ENCODE measurements around the gene RETN.

RETN gene

GRCh38 chr19:7674010-7675005 is 5.5 kb downstream of the RETN start:
- no peak for DNase-seq (ENCODE audit: low spot score)

GRCh38 chr19:7676376-7676775 is 7.5 kb downstream of the RETN start:
- no peak for TF ChIP-seq CTCF (IDR thresholded peaks at IDR 0.05)
- H3K27ac ChIP-seq: no peak overlapping the region
- H3K4me3 ChIP-seq: peak overlapping the region; percentile 7
- DNase-seq (ENCODE audit: low spot score): no peak

More at GRCh38 chr19:7674010-7675005, 5.5 kb downstream of the RETN start:
- Histone ChIP-seq H3K27ac (peak overlapping the region in 1 of 2 donors; percentile 36), H3K4me3 (no peak overlapping the region)
- no peak for TF ChIP-seq CTCF (IDR thresholded peaks at IDR 0.05)

GRCh38 chr19:7676854-7677253 is 8.0 kb downstream of the RETN start, which contains the start of gene MCEMP1:
MCEMP1 (plus strand) TSS chr19:7677090; CDS start chr19:7677121, 31 bp downstream.
- DNase-seq (ENCODE audit: low spot score): no peak
- no peak for TF ChIP-seq CTCF (IDR thresholded peaks at IDR 0.05)
- Histone ChIP-seq H3K4me3 (peak within 1 kb of the TSS; percentile 7), H3K27ac (no peak within 1 kb of the TSS)

- no peak for DNase-seq (ENCODE audit: low spot score)
- no peak overlapping the region for H3K4me3 ChIP-seq
- no peak overlapping the region for H3K27ac ChIP-seq
- no peak for TF ChIP-seq CTCF (IDR thresholded peaks at IDR 0.05)
Measured at GRCh38 chr19:7677669-7678311, 8.9 kb downstream of the RETN start.

DNA sequence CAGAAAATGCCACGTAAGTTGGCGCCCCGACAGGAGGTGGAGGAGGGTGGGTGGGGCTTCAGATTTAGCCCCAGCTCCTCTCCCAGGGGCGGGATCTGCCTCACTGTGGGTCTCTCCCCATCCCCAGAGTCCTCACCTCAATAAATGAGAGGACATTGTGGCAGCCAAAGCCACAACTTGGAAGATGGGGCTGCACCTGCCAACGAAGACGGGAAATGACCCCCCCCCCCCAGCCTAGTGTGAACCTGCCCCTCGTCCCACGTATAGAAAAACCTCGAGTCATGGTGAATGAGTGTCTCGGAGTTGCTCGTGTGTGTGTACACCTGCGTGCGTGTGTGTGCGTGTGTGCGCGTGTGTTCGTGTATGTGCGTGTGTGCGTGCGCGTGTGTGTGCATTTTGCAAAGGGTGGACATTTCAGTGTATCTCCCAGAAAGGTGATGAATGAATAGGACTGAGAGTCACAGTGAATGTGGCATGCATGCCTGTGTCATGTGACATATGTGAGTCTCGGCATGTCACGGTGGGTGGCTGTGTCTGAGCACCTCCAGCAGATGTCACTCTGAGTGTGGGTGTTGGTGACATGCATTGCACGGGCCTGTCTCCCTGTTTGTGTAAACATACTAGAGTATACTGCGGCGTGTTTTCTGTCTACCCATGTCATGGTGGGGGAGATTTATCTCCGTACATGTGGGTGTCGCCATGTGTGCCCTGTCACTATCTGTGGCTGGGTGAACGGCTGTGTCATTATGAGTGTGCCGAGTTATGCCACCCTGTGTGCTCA is 10.3 kb downstream of the RETN start:
- no peak for DNase-seq (ENCODE audit: low spot score)
- Histone ChIP-seq H3K27ac (no peak overlapping the region), H3K4me3 (no peak overlapping the region)
- no peak for TF ChIP-seq CTCF (IDR thresholded peaks at IDR 0.05)

DNA sequence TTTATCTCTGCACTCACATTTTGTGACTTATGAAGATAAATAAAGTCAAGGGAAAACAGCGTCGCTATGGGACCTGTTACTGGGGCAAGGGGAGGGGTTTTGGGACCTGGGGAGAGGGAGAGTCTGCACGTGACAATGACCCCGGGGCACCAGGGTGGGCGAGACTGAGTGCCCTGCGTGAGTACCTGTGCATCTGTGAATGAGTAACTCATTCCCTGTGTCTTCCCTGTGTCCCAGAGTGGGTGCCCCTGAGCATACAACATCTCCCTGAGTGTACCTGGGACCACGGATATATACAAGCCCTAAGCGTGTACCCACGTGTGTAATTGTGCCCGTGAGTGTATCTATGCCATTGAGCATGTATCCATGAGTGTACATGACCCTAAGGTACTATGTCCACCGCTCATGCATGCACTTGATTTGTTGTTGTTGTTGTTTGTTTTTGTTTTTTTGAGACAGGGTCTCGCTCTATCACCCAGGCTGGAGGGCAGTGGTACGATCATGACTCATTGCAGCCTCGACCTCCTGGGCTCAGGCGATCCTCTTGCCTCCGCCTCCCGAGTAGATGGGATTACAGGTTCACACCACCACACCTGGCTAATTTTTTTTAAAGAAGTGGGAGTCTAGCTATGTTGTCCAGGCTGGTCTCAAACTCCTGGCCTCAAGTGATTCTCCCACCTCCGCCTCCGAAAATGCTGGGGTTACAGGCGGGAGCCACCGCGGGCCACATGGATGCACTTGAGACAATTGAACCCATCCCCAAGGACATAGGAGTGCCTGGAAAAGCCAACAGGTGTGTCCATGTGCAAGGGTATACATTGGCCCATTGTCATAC is 11.1 kb downstream of the RETN start:
- H3K27ac ChIP-seq: no peak overlapping the region
- TF ChIP-seq CTCF (IDR thresholded peaks at IDR 0.05): no peak
- no peak for DNase-seq (ENCODE audit: low spot score)
- peak overlapping the region; percentile 87 for H3K4me3 ChIP-seq
